ENCODE data around the gene SUPT16H. TPM values are rescaled to one million over a fixed set of nuclear protein-coding genes. Genes with fewer than 3 reads are reported as not detected.

SUPT16H gene
- total and polyA plus RNA-seq, 2 of the 13 experiments (the other 11 are each of a cell fraction or from before 2014, with no cell fraction given): 77.5 to 230 TPM

GRCh38 chr14:21383848-21384493 lies at the start of gene SUPT16H (continued):
- TF ChIP-seq, protein P1, sequence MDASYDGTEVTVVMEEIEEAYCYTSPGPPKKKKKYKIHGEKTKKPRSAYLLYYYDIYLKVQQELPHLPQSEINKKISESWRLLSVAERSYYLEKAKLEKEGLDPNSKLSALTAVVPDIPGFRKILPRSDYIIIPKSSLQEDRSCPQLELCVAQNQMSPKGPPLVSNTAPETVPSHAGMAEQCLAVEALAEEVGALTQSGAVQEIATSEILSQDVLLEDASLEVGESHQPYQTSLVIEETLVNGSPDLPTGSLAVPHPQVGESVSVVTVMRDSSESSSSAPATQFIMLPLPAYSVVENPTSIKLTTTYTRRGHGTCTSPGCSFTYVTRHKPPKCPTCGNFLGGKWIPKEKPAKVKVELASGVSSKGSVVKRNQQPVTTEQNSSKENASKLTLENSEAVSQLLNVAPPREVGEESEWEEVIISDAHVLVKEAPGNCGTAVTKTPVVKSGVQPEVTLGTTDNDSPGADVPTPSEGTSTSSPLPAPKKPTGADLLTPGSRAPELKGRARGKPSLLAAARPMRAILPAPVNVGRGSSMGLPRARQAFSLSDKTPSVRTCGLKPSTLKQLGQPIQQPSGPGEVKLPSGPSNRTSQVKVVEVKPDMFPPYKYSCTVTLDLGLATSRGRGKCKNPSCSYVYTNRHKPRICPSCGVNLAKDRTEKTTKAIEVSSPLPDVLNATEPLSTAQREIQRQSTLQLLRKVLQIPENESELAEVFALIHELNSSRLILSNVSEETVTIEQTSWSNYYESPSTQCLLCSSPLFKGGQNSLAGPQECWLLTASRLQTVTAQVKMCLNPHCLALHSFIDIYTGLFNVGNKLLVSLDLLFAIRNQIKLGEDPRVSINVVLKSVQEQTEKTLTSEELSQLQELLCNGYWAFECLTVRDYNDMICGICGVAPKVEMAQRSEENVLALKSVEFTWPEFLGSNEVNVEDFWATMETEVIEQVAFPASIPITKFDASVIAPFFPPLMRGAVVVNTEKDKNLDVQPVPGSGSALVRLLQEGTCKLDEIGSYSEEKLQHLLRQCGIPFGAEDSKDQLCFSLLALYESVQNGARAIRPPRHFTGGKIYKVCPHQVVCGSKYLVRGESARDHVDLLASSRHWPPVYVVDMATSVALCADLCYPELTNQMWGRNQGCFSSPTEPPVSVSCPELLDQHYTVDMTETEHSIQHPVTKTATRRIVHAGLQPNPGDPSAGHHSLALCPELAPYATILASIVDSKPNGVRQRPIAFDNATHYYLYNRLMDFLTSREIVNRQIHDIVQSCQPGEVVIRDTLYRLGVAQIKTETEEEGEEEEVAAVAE (CRISPR knock-in tag; IDR thresholded peaks at IDR 0.05; ENCODE audit: borderline replicate concordance): no peak
- TF ChIP-seq MTA3 (CRISPR knock-in tag; IDR thresholded peaks at IDR 0.05) (no peak), REL (CRISPR knock-in tag; conservative IDR thresholded peaks at IDR 0.05) (peak; percentile 53; the same call in 1 of the 2 replicates), MAFG (CRISPR knock-in tag; IDR thresholded peaks at IDR 0.05) (0 out of 2 replicates have a peak, but pooled peaks have one; percentile 6), ZNF549 (CRISPR knock-in tag; IDR thresholded peaks at IDR 0.05) (no peak), UBTF (CRISPR knock-in tag; IDR thresholded peaks at IDR 0.05) (peak; percentile 100), PAWR (CRISPR knock-in tag; IDR thresholded peaks at IDR 0.05; ENCODE audit: borderline replicate concordance) (no peak), HNF1A (IDR thresholded peaks at IDR 0.05; ENCODE audit: low read depth) (peak; percentile 22; the same call in 1 of the 2 replicates), HNF1A (CRISPR knock-in tag; IDR thresholded peaks at IDR 0.05; ENCODE audit: borderline replicate concordance) (peak; percentile 17; the same call in 1 of the 2 replicates), ZNF878 (CRISPR knock-in tag; IDR thresholded peaks at IDR 0.05) (no peak), KLF16 (CRISPR knock-in tag; IDR thresholded peaks at IDR 0.05) (peak in 1 of 2 experiments; percentile 73; a peak in 2 of 4 replicates)
- TF ChIP-seq, protein P2, sequence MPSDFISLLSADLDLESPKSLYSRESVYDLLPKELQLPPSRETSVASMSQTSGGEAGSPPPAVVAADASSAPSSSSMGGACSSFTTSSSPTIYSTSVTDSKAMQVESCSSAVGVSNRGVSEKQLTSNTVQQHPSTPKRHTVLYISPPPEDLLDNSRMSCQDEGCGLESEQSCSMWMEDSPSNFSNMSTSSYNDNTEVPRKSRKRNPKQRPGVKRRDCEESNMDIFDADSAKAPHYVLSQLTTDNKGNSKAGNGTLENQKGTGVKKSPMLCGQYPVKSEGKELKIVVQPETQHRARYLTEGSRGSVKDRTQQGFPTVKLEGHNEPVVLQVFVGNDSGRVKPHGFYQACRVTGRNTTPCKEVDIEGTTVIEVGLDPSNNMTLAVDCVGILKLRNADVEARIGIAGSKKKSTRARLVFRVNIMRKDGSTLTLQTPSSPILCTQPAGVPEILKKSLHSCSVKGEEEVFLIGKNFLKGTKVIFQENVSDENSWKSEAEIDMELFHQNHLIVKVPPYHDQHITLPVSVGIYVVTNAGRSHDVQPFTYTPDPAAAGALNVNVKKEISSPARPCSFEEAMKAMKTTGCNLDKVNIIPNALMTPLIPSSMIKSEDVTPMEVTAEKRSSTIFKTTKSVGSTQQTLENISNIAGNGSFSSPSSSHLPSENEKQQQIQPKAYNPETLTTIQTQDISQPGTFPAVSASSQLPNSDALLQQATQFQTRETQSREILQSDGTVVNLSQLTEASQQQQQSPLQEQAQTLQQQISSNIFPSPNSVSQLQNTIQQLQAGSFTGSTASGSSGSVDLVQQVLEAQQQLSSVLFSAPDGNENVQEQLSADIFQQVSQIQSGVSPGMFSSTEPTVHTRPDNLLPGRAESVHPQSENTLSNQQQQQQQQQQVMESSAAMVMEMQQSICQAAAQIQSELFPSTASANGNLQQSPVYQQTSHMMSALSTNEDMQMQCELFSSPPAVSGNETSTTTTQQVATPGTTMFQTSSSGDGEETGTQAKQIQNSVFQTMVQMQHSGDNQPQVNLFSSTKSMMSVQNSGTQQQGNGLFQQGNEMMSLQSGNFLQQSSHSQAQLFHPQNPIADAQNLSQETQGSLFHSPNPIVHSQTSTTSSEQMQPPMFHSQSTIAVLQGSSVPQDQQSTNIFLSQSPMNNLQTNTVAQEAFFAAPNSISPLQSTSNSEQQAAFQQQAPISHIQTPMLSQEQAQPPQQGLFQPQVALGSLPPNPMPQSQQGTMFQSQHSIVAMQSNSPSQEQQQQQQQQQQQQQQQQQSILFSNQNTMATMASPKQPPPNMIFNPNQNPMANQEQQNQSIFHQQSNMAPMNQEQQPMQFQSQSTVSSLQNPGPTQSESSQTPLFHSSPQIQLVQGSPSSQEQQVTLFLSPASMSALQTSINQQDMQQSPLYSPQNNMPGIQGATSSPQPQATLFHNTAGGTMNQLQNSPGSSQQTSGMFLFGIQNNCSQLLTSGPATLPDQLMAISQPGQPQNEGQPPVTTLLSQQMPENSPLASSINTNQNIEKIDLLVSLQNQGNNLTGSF (CRISPR knock-in tag; IDR thresholded peaks at IDR 0.05): no peak; the same call in 1 of the 2 replicates

All from HepG2 (cell line).